NOMO-1 treated with dmso at 0.1 percent for 144 hours (cell line): ENCODE measurements around the gene TMEM219.

Source experiments
- DNase-seq: peaks from one replicate; lab custom pipeline; 2025; ENCODE audit not compliant: unreplicated experiment; lab: John Stamatoyannopoulos, UW

Gene TMEM219

GRCh38 chr16:29978564-29979270, 16.8 kb downstream of the TMEM219 start:
- DNase-seq, result no peak

GRCh38 chr16:29982560-29983419, 20.9 kb downstream of the TMEM219 start:
- no peak for DNase-seq

- no peak for DNase-seq
Observed at GRCh38 chr16:29983420-29984136, 21.7 kb downstream of the TMEM219 start.

DNA sequence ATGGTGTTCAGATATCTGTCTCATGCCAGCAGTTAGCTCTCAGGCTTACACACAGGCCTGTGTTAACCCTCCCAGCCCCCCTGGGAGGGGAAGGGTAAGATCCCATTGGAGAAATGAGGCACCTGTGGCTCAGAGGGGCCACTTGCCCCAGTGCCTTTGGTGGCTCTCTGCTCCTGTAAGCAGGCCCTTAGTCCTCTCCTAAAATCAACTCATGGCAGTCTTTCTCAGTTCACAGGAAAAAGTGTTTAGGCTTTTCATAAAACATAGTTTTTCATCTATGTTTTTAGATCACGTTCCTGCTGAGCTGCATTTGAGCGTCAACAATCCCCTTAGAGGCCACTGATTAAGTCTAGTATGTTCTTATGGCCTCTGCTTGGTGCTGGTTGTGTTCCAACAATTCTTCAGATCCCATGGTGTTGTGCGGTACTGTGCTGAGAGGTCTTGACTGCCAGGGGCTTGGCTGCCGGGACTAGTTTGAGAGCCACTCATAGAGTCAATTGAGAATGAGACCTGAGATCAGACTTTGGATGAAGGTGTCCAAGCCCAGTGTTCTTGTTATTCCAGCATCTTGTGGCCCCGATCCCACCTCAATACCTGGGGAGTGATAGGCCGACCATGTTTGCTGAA, 22.4 kb downstream of the TMEM219 start:
- no peak for DNase-seq

GRCh38 chr16:29984764-29985147, 22.9 kb downstream of the TMEM219 start:
- no peak for DNase-seq

DNA sequence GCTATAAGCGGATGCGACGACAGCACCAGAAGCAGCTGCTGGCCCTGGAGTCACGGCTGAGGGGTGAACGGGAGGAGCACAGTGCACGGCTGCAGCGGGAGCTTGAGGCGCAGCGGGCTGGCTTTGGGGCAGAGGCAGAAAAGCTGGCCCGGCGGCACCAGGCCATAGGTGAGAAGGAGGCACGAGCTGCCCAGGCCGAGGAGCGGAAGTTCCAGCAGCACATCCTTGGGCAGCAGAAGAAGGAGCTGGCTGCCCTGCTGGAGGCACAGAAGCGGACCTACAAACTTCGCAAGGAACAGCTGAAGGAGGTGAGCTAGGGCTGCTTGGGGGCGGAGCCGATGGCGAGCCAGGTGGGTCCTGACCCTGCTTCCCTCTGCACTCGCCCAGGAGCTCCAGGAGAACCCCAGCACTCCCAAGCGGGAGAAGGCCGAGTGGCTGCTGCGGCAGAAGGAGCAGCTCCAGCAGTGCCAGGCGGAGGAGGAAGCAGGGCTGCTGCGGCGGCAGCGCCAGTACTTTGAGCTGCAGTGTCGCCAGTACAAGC, 23.5 kb downstream of the TMEM219 start:
- no peak for DNase-seq

DNA sequence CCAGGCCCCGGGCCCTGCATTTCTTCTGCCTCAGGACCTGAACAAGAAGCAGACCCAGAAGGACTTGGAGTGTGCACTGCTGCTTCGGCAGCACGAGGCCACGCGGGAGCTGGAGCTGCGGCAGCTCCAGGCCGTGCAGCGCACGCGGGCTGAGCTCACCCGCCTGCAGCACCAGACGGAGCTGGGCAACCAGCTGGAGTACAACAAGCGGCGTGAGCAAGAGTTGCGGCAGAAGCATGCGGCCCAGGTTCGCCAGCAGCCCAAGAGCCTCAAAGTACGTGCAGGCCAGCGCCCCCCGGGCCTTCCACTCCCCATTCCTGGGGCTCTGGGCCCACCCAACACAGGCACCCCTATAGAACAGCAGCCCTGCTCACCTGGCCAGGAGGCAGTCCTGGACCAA, 24.4 kb downstream of the TMEM219 start:
- DNase-seq, result no peak

DNA sequence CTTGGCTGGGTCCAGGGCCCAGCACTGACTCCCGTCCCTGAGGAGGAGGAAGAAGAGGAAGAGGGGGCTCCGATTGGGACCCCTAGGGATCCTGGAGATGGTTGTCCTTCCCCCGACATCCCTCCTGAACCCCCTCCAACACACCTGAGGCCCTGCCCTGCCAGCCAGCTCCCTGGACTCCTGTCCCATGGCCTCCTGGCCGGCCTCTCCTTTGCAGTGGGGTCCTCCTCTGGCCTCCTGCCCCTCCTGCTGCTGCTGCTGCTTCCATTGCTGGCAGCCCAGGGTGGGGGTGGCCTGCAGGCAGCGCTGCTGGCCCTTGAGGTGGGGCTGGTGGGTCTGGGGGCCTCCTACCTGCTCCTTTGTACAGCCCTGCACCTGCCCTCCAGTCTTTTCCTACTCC, 25.1 kb downstream of the TMEM219 start:
- no peak for DNase-seq

- DNase-seq, result no peak
Observed at GRCh38 chr16:29987371-29988085, 25.6 kb downstream of the TMEM219 start.

- DNase-seq, result no peak
Observed at GRCh38 chr16:29988346-29989075, 26.6 kb downstream of the TMEM219 start.

DNA sequence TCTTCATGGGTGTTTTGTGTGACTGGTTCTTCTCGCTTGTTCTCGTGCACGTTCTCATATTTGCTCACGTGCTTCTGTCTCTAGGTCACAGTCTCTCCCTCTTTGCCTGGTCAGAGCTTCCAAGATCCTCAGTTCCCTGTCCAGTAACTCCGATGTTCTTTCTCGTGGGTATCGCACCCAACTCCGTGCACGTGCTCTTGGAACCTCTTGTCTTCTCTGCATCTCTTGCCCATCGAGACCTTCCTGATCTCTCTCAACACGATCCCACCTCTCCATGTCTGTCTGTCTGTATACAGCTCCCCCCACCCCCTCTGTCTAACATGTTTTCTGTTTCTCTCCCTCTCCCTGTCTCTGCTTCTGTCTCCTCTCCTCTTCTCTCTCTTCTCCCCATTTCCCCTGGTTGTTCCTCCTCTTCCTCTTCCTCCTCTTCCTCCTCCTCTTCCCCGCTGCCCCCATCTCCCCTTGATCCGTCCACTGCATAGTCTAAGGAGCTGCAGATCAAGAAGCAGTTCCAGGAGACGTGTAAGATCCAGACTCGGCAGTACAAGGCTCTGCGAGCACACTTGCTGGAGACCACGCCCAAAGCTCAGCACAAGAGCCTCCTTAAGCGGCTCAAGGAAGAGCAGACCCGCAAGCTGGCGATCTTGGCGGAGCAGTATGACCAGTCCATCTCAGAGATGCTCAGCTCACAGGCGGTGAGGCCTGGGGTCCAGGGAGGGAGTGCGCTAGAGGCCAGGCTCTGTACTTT, 27.4 kb downstream of the TMEM219 start:
- no peak for DNase-seq

DNA sequence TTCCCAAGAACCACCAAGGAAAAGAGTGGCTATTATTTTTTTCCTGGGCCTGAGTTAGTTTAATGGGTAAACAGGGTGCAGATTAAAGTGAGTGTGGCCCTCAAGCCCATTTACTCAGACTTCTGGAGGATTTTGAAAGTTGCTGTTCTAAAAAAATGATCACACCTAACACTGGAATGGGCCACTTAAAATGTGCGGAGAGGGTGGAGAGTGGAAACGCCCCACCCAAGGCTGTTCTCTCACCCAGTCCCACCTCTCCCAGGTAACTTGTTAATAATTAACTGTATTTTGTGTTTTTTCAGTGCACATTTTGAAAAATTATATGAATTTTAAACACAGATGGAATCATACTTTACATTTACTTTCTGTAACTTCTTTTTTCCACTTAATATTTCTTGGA, 28.2 kb downstream of the TMEM219 start:
- DNase-seq, result no peak

DNA sequence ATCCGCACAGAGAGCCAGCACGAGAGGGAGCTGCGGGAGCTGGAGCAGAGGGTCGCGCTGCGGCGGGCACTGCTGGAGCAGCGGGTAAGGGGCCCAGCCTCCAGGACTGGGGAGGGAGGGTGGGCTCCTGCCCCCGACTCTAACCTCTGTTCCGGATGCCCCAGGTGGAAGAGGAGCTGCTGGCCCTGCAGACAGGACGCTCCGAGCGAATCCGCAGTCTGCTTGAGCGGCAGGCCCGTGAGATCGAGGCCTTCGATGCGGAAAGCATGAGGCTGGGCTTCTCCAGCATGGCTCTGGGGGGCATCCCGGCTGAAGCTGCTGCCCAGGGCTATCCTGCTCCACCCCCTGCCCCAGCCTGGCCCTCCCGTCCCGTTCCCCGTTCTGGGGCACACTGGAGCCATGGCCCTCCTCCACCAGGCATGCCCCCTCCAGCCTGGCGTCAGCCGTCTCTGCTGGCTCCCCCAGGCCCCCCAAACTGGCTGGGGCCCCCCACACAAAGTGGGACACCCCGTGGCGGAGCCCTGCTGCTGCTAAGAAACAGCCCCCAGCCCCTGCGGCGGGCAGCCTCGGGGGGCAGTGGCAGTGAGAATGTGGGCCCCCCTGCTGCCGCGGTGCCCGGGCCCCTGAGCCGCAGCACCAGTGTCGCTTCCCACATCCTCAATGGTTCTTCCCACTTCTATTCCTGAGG, 29.1 kb downstream of the TMEM219 start:
- DNase-seq, result no peak

DNA sequence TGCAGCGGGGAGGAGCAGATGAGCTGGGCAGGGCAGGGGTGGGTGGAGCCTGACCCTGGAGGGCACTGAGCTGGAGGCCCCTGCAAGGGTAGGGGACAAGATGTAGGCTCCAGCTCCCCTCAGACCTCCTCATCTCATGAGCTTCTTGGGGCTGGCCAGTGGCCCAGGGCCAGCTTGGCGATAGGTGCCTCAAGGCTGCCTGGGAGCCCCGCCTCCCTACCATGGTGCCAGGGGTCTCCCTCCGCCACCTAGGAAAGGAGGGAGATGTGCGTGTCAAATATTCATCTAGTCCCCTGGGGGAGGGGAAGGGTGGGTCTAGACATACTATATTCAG, 29.7 kb downstream of the TMEM219 start:
- no peak for DNase-seq

DNA sequence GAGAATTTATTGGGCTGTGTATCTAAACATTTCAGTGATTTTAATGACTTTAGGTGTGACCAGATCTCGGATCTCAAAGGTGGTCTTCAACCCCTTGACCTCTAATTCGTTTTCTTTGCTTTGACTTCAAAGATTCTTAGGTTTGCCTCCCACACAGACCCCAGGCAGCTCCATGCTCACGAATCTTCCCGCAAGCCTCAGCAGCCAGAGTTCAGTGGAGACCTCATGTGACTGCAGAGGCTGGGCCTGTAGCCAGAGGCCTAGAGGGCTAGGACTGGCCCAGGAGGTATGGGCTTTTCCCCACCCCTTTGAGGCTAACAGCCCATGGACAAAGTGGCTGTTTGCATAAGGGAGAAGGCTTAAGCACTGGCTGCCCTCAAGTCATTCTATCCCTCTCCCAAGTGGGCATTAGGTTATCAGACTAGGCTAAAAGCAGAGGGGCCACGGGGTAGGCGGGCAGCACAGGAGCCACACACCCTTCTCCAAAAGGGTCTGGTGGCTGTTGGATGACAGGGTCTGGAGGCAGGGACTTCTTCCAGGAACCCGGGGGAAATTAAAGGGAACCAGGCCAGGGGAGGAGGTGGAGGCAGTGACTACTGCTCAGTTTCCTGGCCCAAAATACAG, 30.6 kb downstream of the TMEM219 start:
- DNase-seq, result no peak

DNA sequence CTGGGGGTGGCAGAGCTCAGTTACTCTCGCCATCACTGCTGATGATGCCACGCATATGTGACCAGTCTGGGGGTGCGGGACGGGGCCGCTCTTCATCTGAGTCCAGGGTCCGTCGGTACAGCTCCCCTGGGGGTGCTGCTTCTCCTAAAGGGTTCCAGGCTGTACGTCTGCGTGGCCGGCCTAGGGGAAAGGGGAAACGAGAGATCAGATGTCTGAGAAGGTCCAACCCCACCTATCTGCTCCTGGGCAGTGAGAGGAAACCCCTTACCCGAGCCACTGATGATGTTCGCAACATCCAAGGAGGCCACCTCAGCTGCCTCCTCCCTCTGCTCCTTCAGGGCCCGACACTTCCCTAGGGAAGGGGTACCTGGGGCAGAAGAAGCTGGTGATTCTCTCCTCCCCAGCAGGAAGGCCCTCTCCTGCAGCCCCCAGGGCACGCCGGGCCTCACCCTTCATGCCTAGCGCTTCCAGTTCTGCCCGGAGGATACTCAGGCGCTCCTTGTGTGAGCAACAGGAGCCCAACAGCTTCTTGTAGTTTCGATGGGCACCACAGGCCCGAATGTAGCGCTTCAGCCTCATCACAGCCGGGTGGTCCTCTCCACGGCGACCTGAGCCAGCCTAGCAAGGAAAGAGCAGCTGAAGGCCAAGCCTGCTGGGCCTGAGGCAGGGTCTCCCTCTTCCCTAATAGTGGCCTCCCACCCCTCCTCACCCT, 31.5 kb downstream of the TMEM219 start:
- DNase-seq, result no peak

DNA sequence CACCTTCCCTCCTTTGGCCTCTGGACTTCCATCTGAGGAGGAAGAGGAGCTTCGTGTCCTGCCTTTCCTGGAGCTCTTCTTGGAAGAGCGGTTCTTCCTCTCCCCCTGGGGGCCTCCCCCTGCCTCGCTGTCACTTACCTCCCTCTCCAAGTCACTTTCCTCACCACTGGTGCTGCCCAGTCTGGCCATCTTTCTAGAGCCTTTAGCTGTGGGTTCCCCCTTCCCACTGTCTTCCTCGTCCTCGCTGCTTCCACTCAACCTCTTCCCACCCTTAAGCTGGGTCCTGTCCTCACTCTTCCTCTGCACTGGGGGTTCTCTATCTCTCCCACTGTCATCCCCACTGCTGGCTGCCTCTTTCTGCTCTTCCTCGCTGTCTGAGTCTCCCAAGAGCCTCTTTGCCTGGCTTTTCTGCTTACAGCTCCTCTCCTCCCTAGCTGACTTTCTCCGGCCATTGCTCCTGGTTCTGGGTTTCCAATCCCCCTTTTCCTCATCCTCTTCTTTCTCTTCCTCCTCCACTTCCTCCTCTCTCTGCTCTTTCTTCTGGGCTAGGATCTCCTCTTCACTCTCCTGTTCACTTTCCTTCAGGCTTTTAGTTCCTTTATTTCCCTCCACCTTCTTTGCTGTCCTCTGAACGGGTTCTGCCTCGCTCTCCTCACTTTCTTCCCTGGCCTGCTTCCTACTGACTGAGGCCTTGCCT, 32.2 kb downstream of the TMEM219 start:
- no peak for DNase-seq
